ENCODE results near the gene MYO19. TPM values are rescaled to one million over a fixed set of nuclear protein-coding genes. Genes with fewer than 3 reads are reported as not detected.
A peak's percentile ranks its signal among the peaks of the same experiment; 100 is the strongest.

The MYO19 gene
- total RNA-seq, 2 donors from 2014 or later, result 49.4 to 56.4 TPM

DNA sequence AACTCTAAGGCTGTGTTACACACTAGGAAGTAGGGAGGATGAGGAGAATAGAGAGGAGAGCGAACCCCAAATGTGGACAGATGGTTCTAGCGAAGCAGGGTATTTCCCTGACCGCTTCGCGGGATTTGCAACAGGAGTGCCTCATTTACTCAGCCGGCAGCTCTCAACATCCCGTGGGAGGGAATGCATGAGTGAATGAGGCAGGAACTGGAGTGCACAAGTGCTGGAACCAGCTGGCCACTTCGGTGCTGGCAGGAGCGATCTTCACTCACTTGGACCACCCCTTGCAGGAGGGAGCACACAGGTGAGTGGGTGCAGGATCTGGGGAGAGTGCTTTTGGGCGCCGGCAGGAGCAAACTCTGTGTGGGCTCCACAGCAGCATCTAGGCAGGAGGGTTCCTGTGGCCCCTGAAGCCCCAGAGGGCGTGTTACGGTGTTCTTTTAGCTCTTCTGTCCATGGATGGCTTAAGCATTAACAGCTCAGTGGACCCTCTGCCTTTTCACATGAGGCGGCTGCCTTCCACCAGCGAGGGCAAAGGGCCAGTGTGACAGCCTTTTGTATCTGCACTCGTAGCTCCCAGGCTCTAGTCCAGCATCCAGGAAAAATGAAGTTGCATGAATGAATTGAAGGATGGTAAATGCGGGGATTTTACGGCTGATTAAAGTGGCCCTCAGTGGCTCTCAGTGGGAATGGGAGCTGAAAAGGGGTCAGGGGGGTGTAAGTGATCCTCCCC is 65.6 kb downstream of the MYO19 start:
- peaks cover 13% of the 10 kb centered on the region for H3K27me3 ChIP-seq (replicated peaks; ENCODE audit: insufficient read depth)
- intact Hi-C loops (cut with DNase I), result loop anchor here (10.0 kb wide), 1 partner anchor 334 kb away; no protein-coding TSS in a partner anchor
- 69% methylated on average over 18 of the region's 18 CpGs for WGBS

DNA sequence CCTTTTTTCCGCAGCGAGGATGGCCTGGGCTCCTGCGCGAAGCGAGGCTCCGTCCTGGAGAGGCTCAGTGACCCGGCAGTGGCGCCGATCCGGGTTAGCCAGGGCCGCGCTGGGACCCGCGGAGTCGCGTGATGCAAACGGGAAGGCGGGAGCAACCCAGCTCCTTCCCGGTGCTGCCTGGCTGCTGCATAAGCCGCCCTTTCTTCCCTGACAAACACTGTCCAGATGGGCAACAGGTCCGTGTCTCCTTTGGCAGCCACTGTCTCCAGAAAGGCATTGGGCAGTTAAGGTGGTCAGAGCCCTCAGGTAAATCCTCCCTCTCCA is 69.9 kb downstream of the MYO19 start:
- H3K36me3 ChIP-seq, result no peaks in the 10 kb centered on the region
- H3K9me3 ChIP-seq, result no peaks in the 10 kb centered on the region
- intact Hi-C loops (cut with DNase I), result loop anchor here (10.0 kb wide), 1 partner anchor 330 kb away; no protein-coding TSS in a partner anchor
- H3K27me3 ChIP-seq (replicated peaks; ENCODE audit: insufficient read depth), result peaks cover 11% of the 10 kb centered on the region
- no peaks in the 10 kb centered on the region for H3K4me1 ChIP-seq (replicated peaks)
- TF ChIP-seq POLR2A (IDR thresholded peaks at IDR 0.05) (no peak), POLR2AphosphoS5 (IDR thresholded peaks at IDR 0.05) (no peak)
- TF ChIP-seq, protein P1, sequence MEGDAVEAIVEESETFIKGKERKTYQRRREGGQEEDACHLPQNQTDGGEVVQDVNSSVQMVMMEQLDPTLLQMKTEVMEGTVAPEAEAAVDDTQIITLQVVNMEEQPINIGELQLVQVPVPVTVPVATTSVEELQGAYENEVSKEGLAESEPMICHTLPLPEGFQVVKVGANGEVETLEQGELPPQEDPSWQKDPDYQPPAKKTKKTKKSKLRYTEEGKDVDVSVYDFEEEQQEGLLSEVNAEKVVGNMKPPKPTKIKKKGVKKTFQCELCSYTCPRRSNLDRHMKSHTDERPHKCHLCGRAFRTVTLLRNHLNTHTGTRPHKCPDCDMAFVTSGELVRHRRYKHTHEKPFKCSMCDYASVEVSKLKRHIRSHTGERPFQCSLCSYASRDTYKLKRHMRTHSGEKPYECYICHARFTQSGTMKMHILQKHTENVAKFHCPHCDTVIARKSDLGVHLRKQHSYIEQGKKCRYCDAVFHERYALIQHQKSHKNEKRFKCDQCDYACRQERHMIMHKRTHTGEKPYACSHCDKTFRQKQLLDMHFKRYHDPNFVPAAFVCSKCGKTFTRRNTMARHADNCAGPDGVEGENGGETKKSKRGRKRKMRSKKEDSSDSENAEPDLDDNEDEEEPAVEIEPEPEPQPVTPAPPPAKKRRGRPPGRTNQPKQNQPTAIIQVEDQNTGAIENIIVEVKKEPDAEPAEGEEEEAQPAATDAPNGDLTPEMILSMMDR (IDR thresholded peaks at IDR 0.05), result no peak
- H3K27ac ChIP-seq, result no peak overlapping the region
- H3K4me3 ChIP-seq, result no peak overlapping the region
- WGBS, result 12% methylated on average over 15 of the region's 21 CpGs
- no peak for DNase-seq (ENCODE audit: low spot score)

More for the DNA sequence above, 65.6 kb downstream of the MYO19 start:
- DNase-seq (ENCODE audit: low spot score), result no peak
- Histone ChIP-seq H3K36me3 (no peaks in the 10 kb centered on the region), H3K9me3 (no peaks in the 10 kb centered on the region), H3K4me1 (replicated peaks) (no peaks in the 10 kb centered on the region), H3K27ac (no peak overlapping the region), H3K4me3 (no peak overlapping the region)
- TF ChIP-seq POLR2A (IDR thresholded peaks at IDR 0.05) (no peak), POLR2AphosphoS5 (IDR thresholded peaks at IDR 0.05) (no peak)
- TF ChIP-seq, protein P1 (IDR thresholded peaks at IDR 0.05), result no peak

DNA sequence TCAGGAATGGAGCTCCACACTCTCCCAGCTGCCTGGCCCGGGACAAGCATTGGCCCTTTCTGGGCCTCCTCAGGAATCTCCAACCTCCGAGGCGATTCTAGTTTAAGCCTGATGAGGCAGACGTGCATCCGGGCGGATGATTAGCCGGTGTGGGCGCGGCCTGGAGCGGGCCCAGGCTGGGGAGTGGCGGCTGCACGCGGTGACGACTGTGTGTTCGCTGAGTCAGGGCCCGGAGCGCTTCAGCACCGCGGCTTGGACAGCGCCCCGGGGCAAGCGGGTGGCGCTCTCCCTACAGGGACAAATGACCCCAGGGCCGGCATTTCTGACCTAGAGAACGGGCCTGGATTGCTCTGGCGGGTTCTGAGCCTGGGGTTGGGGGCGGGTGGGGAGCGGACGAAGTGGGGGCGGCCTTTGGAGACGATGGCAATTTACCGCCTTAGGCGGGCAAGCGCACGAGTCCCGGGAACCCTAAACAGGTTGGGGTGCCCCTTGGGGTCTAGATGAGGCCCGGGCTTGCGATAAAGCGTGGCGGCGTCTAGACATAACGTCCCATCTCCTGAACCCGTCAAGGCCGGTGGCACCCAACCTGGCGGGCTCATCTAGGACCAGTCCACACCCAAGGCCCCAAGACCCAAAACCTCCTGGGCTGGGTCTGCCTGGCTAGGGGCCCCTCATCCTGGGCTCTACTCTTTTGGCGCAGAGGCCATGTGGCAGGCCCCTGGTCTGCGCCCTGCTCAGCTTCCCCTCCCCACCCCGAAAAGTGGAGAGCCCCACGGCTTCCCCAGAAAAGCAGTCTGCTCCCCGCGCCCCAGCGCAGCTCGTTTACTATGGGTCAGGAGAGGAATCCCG is 70.5 kb downstream of the MYO19 start:
- WGBS, result 25% methylated on average over 32 of the region's 54 CpGs
- Histone ChIP-seq H3K27ac (no peak overlapping the region), H3K36me3 (no peaks in the 10 kb centered on the region), H3K27me3 (replicated peaks; ENCODE audit: insufficient read depth) (peaks cover 11% of the 10 kb centered on the region), H3K4me3 (no peak overlapping the region), H3K4me1 (replicated peaks) (no peaks in the 10 kb centered on the region), H3K9me3 (no peaks in the 10 kb centered on the region)
- peak; percentile 14 for TF ChIP-seq POLR2AphosphoS5 (IDR thresholded peaks at IDR 0.05)
- TF ChIP-seq POLR2A (IDR thresholded peaks at IDR 0.05), result no peak
- peak; percentile 32 for DNase-seq (ENCODE audit: low spot score)
- intact Hi-C loops (cut with DNase I), result loop anchor here (10.0 kb wide), 1 partner anchor 329 kb away; no protein-coding TSS in a partner anchor

DNA sequence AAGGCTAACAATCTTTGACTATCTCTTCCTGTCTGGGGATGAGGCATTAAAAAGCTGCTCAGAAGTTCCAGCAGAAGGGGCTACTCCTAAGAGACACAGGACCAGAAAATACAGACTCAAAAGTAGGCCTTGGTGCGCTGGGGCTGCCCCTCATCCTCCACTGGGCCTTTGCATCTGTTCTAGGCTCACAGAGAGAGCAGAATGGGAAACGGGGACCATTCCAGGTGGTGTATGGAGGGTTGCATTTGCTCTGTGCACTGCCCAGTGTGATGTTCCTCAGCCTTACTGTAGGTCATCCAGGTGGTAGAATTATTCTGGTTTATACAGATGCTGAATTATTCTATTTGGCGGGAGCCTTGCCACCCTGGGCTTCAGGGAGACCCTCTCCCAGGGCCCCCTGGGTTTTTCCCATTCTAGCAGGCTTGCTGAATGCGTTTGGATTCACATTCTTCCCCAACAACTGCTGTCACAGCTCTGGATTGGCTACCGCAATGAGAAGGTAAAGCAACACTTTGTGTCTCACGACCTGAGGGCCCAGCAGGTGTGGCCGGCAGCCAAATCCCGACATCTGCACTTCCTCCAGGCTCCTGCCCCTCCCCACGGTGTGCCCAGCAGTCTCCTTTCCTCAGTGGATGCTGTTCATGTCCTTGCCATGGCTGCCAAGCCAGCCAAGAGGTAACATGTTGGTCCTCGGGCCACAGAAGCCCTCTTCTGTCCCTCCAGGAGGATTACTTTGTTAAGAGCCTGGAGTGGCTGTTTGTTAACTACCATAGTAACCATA is 73.1 kb downstream of the MYO19 start:
- intact Hi-C loops (cut with DNase I), result loop anchor here (10.0 kb wide), 1 partner anchor 327 kb away; no protein-coding TSS in a partner anchor
- Histone ChIP-seq H3K36me3 (no peaks in the 10 kb centered on the region), H3K4me1 (replicated peaks) (no peaks in the 10 kb centered on the region), H3K4me3 (no peak overlapping the region), H3K9me3 (no peaks in the 10 kb centered on the region), H3K27ac (no peak overlapping the region), H3K27me3 (replicated peaks; ENCODE audit: insufficient read depth) (peaks cover 11% of the 10 kb centered on the region)
- no peak for TF ChIP-seq POLR2A (IDR thresholded peaks at IDR 0.05)
- TF ChIP-seq, protein P1 (IDR thresholded peaks at IDR 0.05), result no peak
- no peak for TF ChIP-seq POLR2AphosphoS5 (IDR thresholded peaks at IDR 0.05)
- 47% methylated on average over 10 of the region's 10 CpGs for WGBS
- DNase-seq (ENCODE audit: low spot score), result no peak
